Measurements from ENCODE around the gene PLCG2.

GRCh38 chr16:81786321-81786720, 7.2 kb downstream of the PLCG2 start:
- TF ChIP-seq EZH2phosphoT487 (IDR thresholded peaks at IDR 0.05; ENCODE audit: low read depth) = no peak
- no peak for TF ChIP-seq CTCF (IDR thresholded peaks at IDR 0.05; ENCODE audit: low read depth, low read length)

Data from OCI-LY3 (cell line).